ENCODE data around the gene RNF126.
"Not testable (repeated sequence)": the region's sequence is repeated elsewhere in the genome, so short reads cannot be mapped to it uniquely, and the experiment has no call there.

Gene RNF126

GRCh38 chr19:662962-663681 is at the start of gene RNF126:
TSS of gene RNF126 (minus strand) at chr19:663214. CDS start at chr19:663121, 93 bp downstream.
- DNase-seq, result peak; percentile 98

- no peak for DNase-seq
Measured at GRCh38 chr19:711254-711653, 48.2 kb upstream of the RNF126 start.

- DNase-seq, result no peak
Measured at GRCh38 chr19:710767-711166, 47.8 kb upstream of the RNF126 start.

GRCh38 chr19:709965-710571 is 47.1 kb upstream of the RNF126 start:
- no peak for DNase-seq

GRCh38 chr19:709196-709964 is 46.4 kb upstream of the RNF126 start:
- DNase-seq, result no peak

- DNase-seq, result no peak
Measured at GRCh38 chr19:708154-709143, 45.4 kb upstream of the RNF126 start, which contains the start of gene PALM. TSS of gene PALM (plus strand) at chr19:708935. CDS start at chr19:709147, 212 bp downstream.

GRCh38 chr19:704447-704741 is 41.4 kb upstream of the RNF126 start:
- DNase-seq, result no peak

GRCh38 chr19:703651-704446 is 40.8 kb upstream of the RNF126 start:
- peak; percentile 52 for DNase-seq

GRCh38 chr19:703329-703650 is 40.3 kb upstream of the RNF126 start:
- no peak for DNase-seq

GRCh38 chr19:702847-703246 is 39.8 kb upstream of the RNF126 start:
- not testable (repeated sequence) for DNase-seq

GRCh38 chr19:699885-700284 is 36.9 kb upstream of the RNF126 start:
- DNase-seq, result not testable (repeated sequence)

GRCh38 chr19:698529-698928 is 35.5 kb upstream of the RNF126 start:
- not testable (repeated sequence) for DNase-seq

- DNase-seq, result no peak
Measured at GRCh38 chr19:695352-695949, 32.4 kb upstream of the RNF126 start, which contains the start of gene PRSS57. TSS of gene PRSS57 (minus strand) at chr19:695452. CDS start at chr19:695430, 22 bp downstream.

GRCh38 chr19:694481-695351 is 31.7 kb upstream of the RNF126 start:
- no peak for DNase-seq

- no peak for DNase-seq
Measured at GRCh38 chr19:690203-690602, 27.2 kb upstream of the RNF126 start.

GRCh38 chr19:688992-689391 is 26.0 kb upstream of the RNF126 start:
- no peak for DNase-seq

- DNase-seq, result no peak
Measured at GRCh38 chr19:688214-688613, 25.2 kb upstream of the RNF126 start.

- no peak for DNase-seq
Measured at GRCh38 chr19:687569-688166, 24.7 kb upstream of the RNF126 start.

- no peak for DNase-seq
Measured at GRCh38 chr19:686589-687297, 23.7 kb upstream of the RNF126 start.

Measured in CD4-positive, alpha-beta T cell treated with Interleukin-17A for 4 hours (primary cell).